HepG2 (cell line): ENCODE data around the gene BPIFA1. TPM values are rescaled to one million over a fixed set of nuclear protein-coding genes. Genes with fewer than 3 reads are reported as not detected.

Experiments used
- BHLHE40 ChIP-seq: IDR thresholded peaks from 2 replicates; pipeline ENCODE4 v1.6.1; 2011; ENCODE audit warnings: low read length, improper control_type of control experiment
- CENPT ChIP-seq: sonication (generic); formaldehyde crosslinking; IDR thresholded peaks from 2 replicates; pipeline ENCODE4 v1.8.0; 2022; ENCODE audit warnings: low read depth, mild to moderate bottlenecking, moderate library complexity, missing genetic modification reagents
- FOSL2 ChIP-seq: sonication (generic); formaldehyde crosslinking; IDR thresholded peaks from 2 replicates; pipeline ENCODE4 v1.4.0; 2020; ENCODE audit warnings: missing genetic modification reagents
- FOXJ3 ChIP-seq: sonication (generic); formaldehyde crosslinking; IDR thresholded peaks from 2 replicates; pipeline ENCODE4 v1.4.0; 2020; ENCODE audit warnings: missing genetic modification reagents, mild to moderate bottlenecking, borderline replicate concordance
- GATAD2A ChIP-seq: IDR thresholded peaks from 2 replicates; pipeline ENCODE4 v1.6.1; 2016
- PCBP2 ChIP-seq: fragments of 200-400 bp; formaldehyde crosslinking; optimal IDR thresholded peaks from 2 replicates; pipeline ENCODE3; 2018; ENCODE audit warnings: low read length, low read depth; ENCODE audit not compliant: poor library complexity, severe bottlenecking
- SMAD1 ChIP-seq: sonication (generic); formaldehyde crosslinking; IDR thresholded peaks from 2 replicates; pipeline ENCODE4 v1.4.0; 2020; ENCODE audit warnings: missing genetic modification reagents, low read depth, mild to moderate bottlenecking, borderline replicate concordance
- SPEN ChIP-seq: sonication (generic); formaldehyde crosslinking; IDR thresholded peaks from 2 replicates; pipeline ENCODE4 v1.5.1; 2020; ENCODE audit warnings: low read depth, mild to moderate bottlenecking, missing genetic modification reagents
- ZFP1 ChIP-seq: IDR thresholded peaks from 2 replicates; pipeline ENCODE4 v1.6.1; 2016
- ZKSCAN1 ChIP-seq: fragments of 150-350 bp; IDR thresholded peaks from 2 replicates; pipeline ENCODE4 v1.6.1; 2014; ENCODE audit warnings: low read length
- ZNF232 ChIP-seq: sonication (generic); formaldehyde crosslinking; IDR thresholded peaks from 2 replicates; pipeline ENCODE4 v1.4.0; 2020; ENCODE audit warnings: missing genetic modification reagents, borderline replicate concordance
- ZNF556 ChIP-seq: sonication (generic); formaldehyde crosslinking; IDR thresholded peaks from 2 replicates; pipeline ENCODE4 v1.4.0; 2020; ENCODE audit warnings: mild to moderate bottlenecking, missing genetic modification reagents, borderline replicate concordance
- ZNF569 ChIP-seq: sonication (generic); formaldehyde crosslinking; IDR thresholded peaks from 2 replicates; pipeline ENCODE4 v1.5.0; 2020; ENCODE audit warnings: mild to moderate bottlenecking, missing genetic modification reagents, moderate library complexity, borderline replicate concordance
- ZNF644 ChIP-seq: IDR thresholded peaks from 2 replicates; pipeline ENCODE4 v1.6.1; 2016; ENCODE audit warnings: low read depth
- ZNF678 ChIP-seq: sonication (generic); formaldehyde crosslinking; IDR thresholded peaks from 2 replicates; pipeline ENCODE4 v1.4.0; 2020; ENCODE audit warnings: mild to moderate bottlenecking, missing genetic modification reagents
- ZNF737 ChIP-seq: sonication (generic); formaldehyde crosslinking; IDR thresholded peaks from 2 replicates; pipeline ENCODE4 v1.5.0; 2020; ENCODE audit warnings: missing genetic modification reagents, mild to moderate bottlenecking, borderline replicate concordance
- ZNF839 ChIP-seq: sonication (generic); formaldehyde crosslinking; IDR thresholded peaks from 2 replicates; pipeline ENCODE4 v1.4.0; 2020; ENCODE audit warnings: missing genetic modification reagents, mild to moderate bottlenecking, borderline replicate concordance
- polyA plus RNA-seq, 8 experiments: library from polyadenylated mRNA; depleted of rRNA in 3 of 8; stranded (reverse) in 7 of 8; unstranded in 1 of 8; fragments of >200 nt; fragmentation: Illumina TruSeq in 4 of 8; extraction: Trizol in 4 of 8; gene quantifications; 2 replicates each; pipeline versions ENCODE4 v1.2.1 to v1.2.3, GENCODE V29; 2011 to 2016; ENCODE audit warnings: low read depth in 4 of 8, missing spikeins in 1 of 8, mixed read lengths in 1 of 8; ENCODE audit not compliant: insufficient read depth in 1 of 8
- total RNA-seq, 5 experiments: library from RNA; depleted of rRNA; stranded (reverse); fragments of >200 nt; fragmentation: Illumina TruSeq; extraction: Trizol; gene quantifications; 2 replicates each; pipeline ENCODE4 v1.2.3, GENCODE V29; 2016; ENCODE audit warnings: low read depth in 1 of 5
- TF ChIP-seq, protein P1 (sequence below): sonication (generic); formaldehyde crosslinking; IDR thresholded peaks from 2 replicates; pipeline ENCODE4 v1.9.0; 2021; ENCODE audit warnings: missing genetic modification reagents, borderline replicate concordance
- TF ChIP-seq, protein P2 (sequence below): sonication (generic); formaldehyde crosslinking; conservative IDR thresholded peaks from 2 replicates; pipeline ENCODE4 v1.8.1; 2023; ENCODE audit warnings: missing genetic modification reagents
- TF ChIP-seq, protein P3 (sequence below): sonication (generic); formaldehyde crosslinking; IDR thresholded peaks from 2 replicates; pipeline ENCODE4 v1.5.1; 2020; ENCODE audit warnings: missing genetic modification reagents, mild to moderate bottlenecking, borderline replicate concordance
- TF ChIP-seq, protein P4 (sequence below): IDR thresholded peaks from 2 replicates; pipeline ENCODE4 v1.6.1; 2012; ENCODE audit warnings: inconsistent platforms
- TF ChIP-seq, protein P5 (sequence below): sonication (generic); formaldehyde crosslinking; IDR thresholded peaks from 2 replicates; pipeline ENCODE4 v1.5.1; 2020; ENCODE audit warnings: missing genetic modification reagents, mild to moderate bottlenecking, borderline replicate concordance

The BPIFA1 gene
- total and polyA plus RNA-seq, 2 of the 13 experiments (the other 11 are each of a cell fraction or from before 2014, with no cell fraction given) = not detected

DNA sequence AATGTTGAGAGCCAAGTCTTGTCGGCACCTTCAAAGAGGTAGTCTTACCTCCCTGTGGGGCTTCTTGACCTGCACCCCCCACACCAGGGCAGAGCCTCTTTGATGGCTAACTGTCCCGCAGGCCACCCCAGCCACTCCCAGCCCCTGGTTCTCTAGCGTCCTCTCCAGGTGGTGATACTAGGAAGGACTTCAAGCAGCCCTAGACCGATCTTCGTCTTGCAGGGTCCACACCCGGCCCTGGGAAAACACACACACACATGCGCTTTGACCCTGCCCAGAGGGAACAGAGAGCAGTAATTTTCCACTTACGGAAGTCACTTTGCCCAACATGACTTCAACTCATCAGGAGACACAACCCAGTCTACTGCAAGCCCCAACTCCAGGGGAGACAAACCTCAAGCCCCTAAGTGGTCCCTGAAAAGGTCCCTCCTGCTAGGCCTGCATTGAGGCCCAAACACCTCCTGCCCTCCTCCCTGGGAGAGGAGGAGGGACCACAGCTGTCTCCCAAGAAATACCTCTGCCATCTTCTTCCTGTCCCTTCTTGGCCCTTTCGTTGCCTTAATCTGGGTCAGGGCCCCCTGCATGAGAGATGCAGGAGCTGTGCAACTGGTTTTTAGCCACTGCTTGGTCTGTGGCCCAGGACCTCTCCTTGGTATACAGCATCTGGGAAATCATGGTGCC, 44.3 kb downstream of the BPIFA1 start (continued):
- TF ChIP-seq PCBP2 = no peak
- TF ChIP-seq ZNF232 = no peak; the same call in 1 of the 2 replicates
- TF ChIP-seq SMAD1 (CRISPR knock-in tag) = peak; percentile 64; the same call in 1 of the 2 replicates
- TF ChIP-seq, protein P1, sequence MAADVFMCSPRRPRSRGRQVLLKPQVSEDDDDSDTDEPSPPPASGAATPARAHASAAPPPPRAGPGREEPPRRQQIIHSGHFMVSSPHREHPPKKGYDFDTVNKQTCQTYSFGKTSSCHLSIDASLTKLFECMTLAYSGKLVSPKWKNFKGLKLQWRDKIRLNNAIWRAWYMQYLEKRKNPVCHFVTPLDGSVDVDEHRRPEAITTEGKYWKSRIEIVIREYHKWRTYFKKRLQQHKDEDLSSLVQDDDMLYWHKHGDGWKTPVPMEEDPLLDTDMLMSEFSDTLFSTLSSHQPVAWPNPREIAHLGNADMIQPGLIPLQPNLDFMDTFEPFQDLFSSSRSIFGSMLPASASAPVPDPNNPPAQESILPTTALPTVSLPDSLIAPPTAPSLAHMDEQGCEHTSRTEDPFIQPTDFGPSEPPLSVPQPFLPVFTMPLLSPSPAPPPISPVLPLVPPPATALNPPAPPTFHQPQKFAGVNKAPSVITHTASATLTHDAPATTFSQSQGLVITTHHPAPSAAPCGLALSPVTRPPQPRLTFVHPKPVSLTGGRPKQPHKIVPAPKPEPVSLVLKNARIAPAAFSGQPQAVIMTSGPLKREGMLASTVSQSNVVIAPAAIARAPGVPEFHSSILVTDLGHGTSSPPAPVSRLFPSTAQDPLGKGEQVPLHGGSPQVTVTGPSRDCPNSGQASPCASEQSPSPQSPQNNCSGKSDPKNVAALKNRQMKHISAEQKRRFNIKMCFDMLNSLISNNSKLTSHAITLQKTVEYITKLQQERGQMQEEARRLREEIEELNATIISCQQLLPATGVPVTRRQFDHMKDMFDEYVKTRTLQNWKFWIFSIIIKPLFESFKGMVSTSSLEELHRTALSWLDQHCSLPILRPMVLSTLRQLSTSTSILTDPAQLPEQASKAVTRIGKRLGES (CRISPR knock-in tag) = no peak
- TF ChIP-seq, protein P2, sequence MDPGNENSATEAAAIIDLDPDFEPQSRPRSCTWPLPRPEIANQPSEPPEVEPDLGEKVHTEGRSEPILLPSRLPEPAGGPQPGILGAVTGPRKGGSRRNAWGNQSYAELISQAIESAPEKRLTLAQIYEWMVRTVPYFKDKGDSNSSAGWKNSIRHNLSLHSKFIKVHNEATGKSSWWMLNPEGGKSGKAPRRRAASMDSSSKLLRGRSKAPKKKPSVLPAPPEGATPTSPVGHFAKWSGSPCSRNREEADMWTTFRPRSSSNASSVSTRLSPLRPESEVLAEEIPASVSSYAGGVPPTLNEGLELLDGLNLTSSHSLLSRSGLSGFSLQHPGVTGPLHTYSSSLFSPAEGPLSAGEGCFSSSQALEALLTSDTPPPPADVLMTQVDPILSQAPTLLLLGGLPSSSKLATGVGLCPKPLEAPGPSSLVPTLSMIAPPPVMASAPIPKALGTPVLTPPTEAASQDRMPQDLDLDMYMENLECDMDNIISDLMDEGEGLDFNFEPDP (CRISPR knock-in tag) = 0 out of 2 replicates have a peak, but pooled peaks have one; percentile 87
- TF ChIP-seq, protein P3, sequence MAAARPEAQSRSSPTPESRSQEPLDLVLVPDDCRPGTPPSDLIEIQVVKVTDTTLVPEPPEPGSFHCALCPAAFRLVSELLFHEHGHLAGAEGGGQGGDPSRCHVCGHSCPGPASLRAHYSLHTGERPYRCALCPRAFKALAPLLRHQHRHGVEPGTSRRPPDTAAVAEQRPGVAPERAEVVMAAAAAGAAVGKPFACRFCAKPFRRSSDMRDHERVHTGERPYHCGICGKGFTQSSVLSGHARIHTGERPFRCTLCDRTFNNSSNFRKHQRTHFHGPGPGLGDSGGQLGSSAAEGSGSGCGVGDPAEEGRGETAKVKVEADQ (CRISPR knock-in tag) = no peak
- TF ChIP-seq ZNF569 = peak; percentile 47; the same call in 1 of the 2 replicates
- peak; percentile 80; the same call in 1 of the 2 replicates for TF ChIP-seq ZNF839 (CRISPR knock-in tag)
- peak; percentile 52; the same call in 1 of the 2 replicates for TF ChIP-seq FOSL2 (CRISPR knock-in tag)
- peak; percentile 82 for TF ChIP-seq ZNF644 (CRISPR knock-in tag)
- no peak for TF ChIP-seq CENPT (CRISPR knock-in tag)
- peak; percentile 52; the same call in 1 of the 2 replicates for TF ChIP-seq ZNF678 (CRISPR knock-in tag)
- TF ChIP-seq ZNF737 (CRISPR knock-in tag) = no peak
- TF ChIP-seq ZKSCAN1 = no peak
- TF ChIP-seq, protein P4, sequence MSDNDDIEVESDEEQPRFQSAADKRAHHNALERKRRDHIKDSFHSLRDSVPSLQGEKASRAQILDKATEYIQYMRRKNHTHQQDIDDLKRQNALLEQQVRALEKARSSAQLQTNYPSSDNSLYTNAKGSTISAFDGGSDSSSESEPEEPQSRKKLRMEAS = peak; percentile 97
- TF ChIP-seq SPEN (CRISPR knock-in tag) = peak; percentile 63; the same call in 1 of the 2 replicates
- TF ChIP-seq, protein P5, sequence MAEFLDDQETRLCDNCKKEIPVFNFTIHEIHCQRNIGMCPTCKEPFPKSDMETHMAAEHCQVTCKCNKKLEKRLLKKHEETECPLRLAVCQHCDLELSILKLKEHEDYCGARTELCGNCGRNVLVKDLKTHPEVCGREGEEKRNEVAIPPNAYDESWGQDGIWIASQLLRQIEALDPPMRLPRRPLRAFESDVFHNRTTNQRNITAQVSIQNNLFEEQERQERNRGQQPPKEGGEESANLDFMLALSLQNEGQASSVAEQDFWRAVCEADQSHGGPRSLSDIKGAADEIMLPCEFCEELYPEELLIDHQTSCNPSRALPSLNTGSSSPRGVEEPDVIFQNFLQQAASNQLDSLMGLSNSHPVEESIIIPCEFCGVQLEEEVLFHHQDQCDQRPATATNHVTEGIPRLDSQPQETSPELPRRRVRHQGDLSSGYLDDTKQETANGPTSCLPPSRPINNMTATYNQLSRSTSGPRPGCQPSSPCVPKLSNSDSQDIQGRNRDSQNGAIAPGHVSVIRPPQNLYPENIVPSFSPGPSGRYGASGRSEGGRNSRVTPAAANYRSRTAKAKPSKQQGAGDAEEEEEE = no peak
- 0 out of 2 replicates have a peak, but pooled peaks have one; percentile 4 for TF ChIP-seq BHLHE40
- TF ChIP-seq ZNF556 (CRISPR knock-in tag) = peak; percentile 72; the same call in 1 of the 2 replicates
- TF ChIP-seq ZFP1 (CRISPR knock-in tag) = no peak; the same call in 1 of the 2 replicates
- peak; percentile 60 for TF ChIP-seq GATAD2A
- TF ChIP-seq FOXJ3 (CRISPR knock-in tag) = no peak
